HG02840 (cell line): ENCODE measurements around the gene RREB1.

Source experiments
- ATAC-seq: cut with Tn5 transposase; IDR thresholded peaks from one replicate; pipeline ENCODE4 v1.9.1; 2021; ENCODE audit warnings: mild to moderate bottlenecking, moderate library complexity, moderate number of reproducible peaks; ENCODE audit not compliant: unreplicated experiment, low FRiP score

RREB1 gene

GRCh38 chr6:7282097-7282906 lies 174.5 kb downstream of the RREB1 start:
- no peak for ATAC-seq

- no peak for ATAC-seq
These were observed 175.9 kb downstream of the RREB1 start for GRCh38 chr6:7283676-7284075.

- no peak for ATAC-seq
These were observed 177.7 kb downstream of the RREB1 start for GRCh38 chr6:7285416-7285815.

- ATAC-seq, result no peak
These were observed 182.3 kb downstream of the RREB1 start for GRCh38 chr6:7290079-7290478.

GRCh38 chr6:7292596-7293255 lies 185.0 kb downstream of the RREB1 start:
- no peak for ATAC-seq

GRCh38 chr6:7295916-7296315 lies 188.2 kb downstream of the RREB1 start:
- no peak for ATAC-seq

- no peak for ATAC-seq
These were observed 188.8 kb downstream of the RREB1 start for GRCh38 chr6:7296602-7297001.

GRCh38 chr6:7298113-7298512 lies 190.4 kb downstream of the RREB1 start:
- no peak for ATAC-seq

- no peak for ATAC-seq
These were observed 193.2 kb downstream of the RREB1 start for GRCh38 chr6:7300926-7301325.
